Kidney epithelial cell (primary cell): Measurements from ENCODE around the gene AWAT2. TPM values are rescaled to one million over a fixed set of nuclear protein-coding genes. Genes with fewer than 3 reads are reported as not detected.

Source experiments
- DNase-seq: peaks from one replicate; pipeline ENCODE4 v3.0.0-alpha.2; 2010; ENCODE audit warnings: low read depth
- H3K27me3 ChIP-seq: 2 replicates; pipeline ENCODE4 v1.6.0; 2011; ENCODE audit warnings: low read length; ENCODE audit not compliant: control insufficient read depth, insufficient read depth
- H3K36me3 ChIP-seq: 2 replicates; pipeline ENCODE4 v1.5.1; 2011; ENCODE audit warnings: low read length; ENCODE audit not compliant: control insufficient read depth, insufficient read depth
- H3K4me3 ChIP-seq: 2 replicates; pipeline ENCODE4 v1.5.1; 2011; ENCODE audit warnings: low read depth, mild to moderate bottlenecking, control low read depth, low read length
- CTCF ChIP-seq: IDR thresholded peaks from 2 replicates; pipeline ENCODE4 v1.5.1; 2011; ENCODE audit warnings: mild to moderate bottlenecking, moderate library complexity, low read length, control low read depth, inconsistent platforms; ENCODE audit not compliant: insufficient read depth, poor library complexity, severe bottlenecking
- total RNA-seq: library from RNA; depleted of rRNA; stranded (reverse); fragments of >200 nt; gene quantifications from 2 replicates; pipeline ENCODE4 v1.2.3, GENCODE V29; 2015

The AWAT2 gene
- total RNA-seq, 1 donor from 2014 or later = not detected

- peak; percentile 79 for TF ChIP-seq CTCF
- Histone ChIP-seq H3K36me3 (no peaks in the 10 kb centered on the region), H3K27me3 (no peaks in the 10 kb centered on the region), H3K4me3 (no peak overlapping the region)
- no peak for DNase-seq
These were observed 19.4 kb downstream of the AWAT2 start for GRCh38 chrX:70030301-70030767.

- H3K27me3 ChIP-seq = no peaks in the 10 kb centered on the region
- DNase-seq = no peak
- no peak for TF ChIP-seq CTCF
- H3K36me3 ChIP-seq = no peaks in the 10 kb centered on the region
- no peak overlapping the region for H3K4me3 ChIP-seq
These were observed 19.9 kb downstream of the AWAT2 start for GRCh38 chrX:70029863-70030262.

GRCh38 chrX:70026851-70027200 is 22.9 kb downstream of the AWAT2 start:
- DNase-seq = no peak
- Histone ChIP-seq H3K4me3 (no peak overlapping the region), H3K27me3 (no peaks in the 10 kb centered on the region), H3K36me3 (no peaks in the 10 kb centered on the region)
- no peak for TF ChIP-seq CTCF

GRCh38 chrX:70026112-70026850 is 23.5 kb downstream of the AWAT2 start:
- no peak overlapping the region for H3K4me3 ChIP-seq
- H3K36me3 ChIP-seq = no peaks in the 10 kb centered on the region
- DNase-seq = no peak
- no peak for TF ChIP-seq CTCF
- H3K27me3 ChIP-seq = no peaks in the 10 kb centered on the region

GRCh38 chrX:70025464-70025863 is 24.3 kb downstream of the AWAT2 start:
- TF ChIP-seq CTCF = no peak
- no peaks in the 10 kb centered on the region for H3K27me3 ChIP-seq
- DNase-seq = no peak
- no peak overlapping the region for H3K4me3 ChIP-seq
- H3K36me3 ChIP-seq = no peaks in the 10 kb centered on the region

- Histone ChIP-seq H3K4me3 (no peak overlapping the region), H3K36me3 (no peaks in the 10 kb centered on the region), H3K27me3 (no peaks in the 10 kb centered on the region)
- no peak for TF ChIP-seq CTCF
- no peak for DNase-seq
These were observed 27.1 kb downstream of the AWAT2 start for GRCh38 chrX:70022616-70023015.
